Cardiac muscle cell (in vitro differentiated cells and primary cell): ENCODE results near the gene DDX5. TPM values are rescaled to one million over a fixed set of nuclear protein-coding genes. Genes with fewer than 3 reads are reported as not detected.
A peak's percentile ranks its signal among the peaks of the same experiment; 100 is the strongest.

ENCODE experiments used
- DNase-seq, 2 donors: peaks; one replicate each; pipeline versions ENCODE4 v3.0.0 to v3.0.0-alpha.2; 2010 to 2017; ENCODE audit warnings: low read depth in 1 of 2, low spot score in 1 of 2
- H3K27ac ChIP-seq: fragments of 200-600 bp; sonication (generic); 2 replicates; pipeline ENCODE4 v1.5.1; 2016
- H3K27me3 ChIP-seq: fragments of 200-600 bp; sonication (generic); 2 replicates; pipeline ENCODE4 v1.6.0; 2016; ENCODE audit warnings: control low read depth
- H3K36me3 ChIP-seq: fragments of 200-600 bp; sonication (generic); 2 replicates; pipeline ENCODE4 v1.5.1; 2016; ENCODE audit warnings: control low read depth
- H3K4me1 ChIP-seq: fragments of 200-600 bp; sonication (generic); 2 replicates; pipeline ENCODE4 v1.8.1; 2017; ENCODE audit warnings: low read depth, mild to moderate bottlenecking, mixed run types
- H3K4me3 ChIP-seq: fragments of 200-600 bp; sonication (generic); 2 replicates; pipeline ENCODE4 v1.5.1; 2016; ENCODE audit warnings: mild to moderate bottlenecking
- H3K9me3 ChIP-seq: fragments of 200-600 bp; sonication (generic); 2 replicates; pipeline ENCODE4 v1.5.1; 2017; ENCODE audit warnings: low read depth, mild to moderate bottlenecking, control low read depth
- CTCF ChIP-seq: IDR thresholded peaks from 2 replicates; pipeline ENCODE4 v1.5.1; 2012; ENCODE audit warnings: low read depth, mild to moderate bottlenecking, low read length
- polyA plus RNA-seq: library from polyadenylated mRNA; unstranded; fragments of >200 nt; fragmentation: Nextera tagmentation; extraction: Ambion mirVana; gene quantifications from 2 replicates; pipeline ENCODE4 v1.2.1, GENCODE V29; 2016
- total RNA-seq: library from RNA; depleted of rRNA; stranded (reverse); fragments of >200 nt; gene quantifications from 2 replicates; pipeline ENCODE4 v1.2.3, GENCODE V29; 2016

The DDX5 gene
- total and polyA plus RNA-seq, 2 experiments from 2014 or later, result 639 to 1,000 TPM

- Histone ChIP-seq H3K27me3 (no peaks in the 10 kb centered on the region), H3K4me3 (no peak overlapping the region), H3K9me3 (no peaks in the 10 kb centered on the region), H3K27ac (no peak overlapping the region), H3K36me3 (peaks cover 31% of the 10 kb centered on the region), H3K4me1 (peaks cover 11% of the 10 kb centered on the region)
- no peak for DNase-seq
- TF ChIP-seq CTCF, result no peak
Observed at GRCh38 chr17:64509179-64509578, 3.1 kb upstream of the DDX5 start.

- peak overlapping the region; percentile 96 for H3K4me3 ChIP-seq
Observed at GRCh38 chr17:64508683-64509082, 2.6 kb upstream of the DDX5 start.

GRCh38 chr17:64507413-64507782 is 1.3 kb upstream of the DDX5 start:
- Histone ChIP-seq H3K27ac (peak overlapping the region; percentile 99), H3K36me3 (peaks cover 41% of the 10 kb centered on the region), H3K27me3 (no peaks in the 10 kb centered on the region), H3K9me3 (no peaks in the 10 kb centered on the region), H3K4me1 (peaks cover 14% of the 10 kb centered on the region), H3K4me3 (peak overlapping the region; percentile 96)
- peak; percentile 72 to 79 for DNase-seq
- peak; percentile 60 for TF ChIP-seq CTCF

More at GRCh38 chr17:64508683-64509082, 2.6 kb upstream of the DDX5 start:
- no peaks in the 10 kb centered on the region for H3K9me3 ChIP-seq
- no peaks in the 10 kb centered on the region for H3K27me3 ChIP-seq
- H3K27ac ChIP-seq, result no peak overlapping the region
- DNase-seq, result no peak
- TF ChIP-seq CTCF, result no peak
- H3K4me1 ChIP-seq, result peaks cover 14% of the 10 kb centered on the region
- H3K36me3 ChIP-seq, result peaks cover 31% of the 10 kb centered on the region

DNA sequence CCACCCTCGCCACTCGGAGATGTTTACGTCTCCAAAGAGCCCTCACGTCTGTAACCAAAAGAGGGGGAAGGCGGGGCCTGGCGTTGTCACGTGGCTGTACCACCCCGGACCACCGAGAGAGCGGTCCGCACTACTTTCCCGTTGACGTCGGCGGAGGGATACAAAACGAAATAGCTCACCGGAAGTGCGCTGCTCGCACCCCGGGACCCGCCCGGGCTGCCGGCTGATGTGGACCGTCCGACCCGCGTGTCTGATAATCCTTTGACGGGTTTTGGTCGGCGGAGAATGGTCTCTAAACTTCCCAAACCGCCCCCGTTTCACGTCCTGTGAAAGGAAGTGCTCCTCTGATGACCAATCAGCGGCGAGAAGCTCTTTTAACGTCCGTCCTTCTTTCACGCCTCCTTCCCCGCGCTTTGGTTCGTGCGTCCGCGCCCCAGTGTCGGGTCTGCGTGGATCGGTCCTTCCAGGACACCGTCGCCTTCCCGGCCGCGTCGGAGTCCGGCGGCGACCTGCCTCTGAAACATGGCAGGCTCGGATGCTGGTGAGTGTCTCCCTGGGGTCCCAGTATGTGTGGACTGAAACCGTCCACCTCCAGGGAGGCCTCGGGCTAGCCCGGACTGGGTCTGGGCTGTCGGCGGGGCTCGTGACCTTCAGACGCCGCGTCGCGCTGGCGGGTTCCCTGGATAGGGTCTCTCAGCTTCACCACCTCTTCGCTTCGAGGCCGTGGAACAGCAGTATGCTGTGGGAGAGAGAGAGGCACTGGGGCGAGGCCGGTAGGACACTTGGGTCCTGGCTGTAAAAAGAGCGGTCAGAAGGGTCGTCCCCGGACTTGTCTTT is 705 bp upstream of the DDX5 start, which contains the start of gene CEP95:
TSS of gene CEP95 (plus strand) at position 402 of the 837 bp plus-strand sequence. CDS start at position 523, 121 bp downstream.
- Histone ChIP-seq H3K27ac (peak within 1 kb of the TSS; percentile 99), H3K4me1 (peaks cover 14% of the 10 kb centered on the region), H3K27me3 (no peaks in the 10 kb centered on the region), H3K36me3 (peaks cover 41% of the 10 kb centered on the region), H3K4me3 (peak within 1 kb of the TSS; percentile 96), H3K9me3 (no peaks in the 10 kb centered on the region)
- no peak for TF ChIP-seq CTCF
- DNase-seq, result peak; percentile 95 to 99

DNA sequence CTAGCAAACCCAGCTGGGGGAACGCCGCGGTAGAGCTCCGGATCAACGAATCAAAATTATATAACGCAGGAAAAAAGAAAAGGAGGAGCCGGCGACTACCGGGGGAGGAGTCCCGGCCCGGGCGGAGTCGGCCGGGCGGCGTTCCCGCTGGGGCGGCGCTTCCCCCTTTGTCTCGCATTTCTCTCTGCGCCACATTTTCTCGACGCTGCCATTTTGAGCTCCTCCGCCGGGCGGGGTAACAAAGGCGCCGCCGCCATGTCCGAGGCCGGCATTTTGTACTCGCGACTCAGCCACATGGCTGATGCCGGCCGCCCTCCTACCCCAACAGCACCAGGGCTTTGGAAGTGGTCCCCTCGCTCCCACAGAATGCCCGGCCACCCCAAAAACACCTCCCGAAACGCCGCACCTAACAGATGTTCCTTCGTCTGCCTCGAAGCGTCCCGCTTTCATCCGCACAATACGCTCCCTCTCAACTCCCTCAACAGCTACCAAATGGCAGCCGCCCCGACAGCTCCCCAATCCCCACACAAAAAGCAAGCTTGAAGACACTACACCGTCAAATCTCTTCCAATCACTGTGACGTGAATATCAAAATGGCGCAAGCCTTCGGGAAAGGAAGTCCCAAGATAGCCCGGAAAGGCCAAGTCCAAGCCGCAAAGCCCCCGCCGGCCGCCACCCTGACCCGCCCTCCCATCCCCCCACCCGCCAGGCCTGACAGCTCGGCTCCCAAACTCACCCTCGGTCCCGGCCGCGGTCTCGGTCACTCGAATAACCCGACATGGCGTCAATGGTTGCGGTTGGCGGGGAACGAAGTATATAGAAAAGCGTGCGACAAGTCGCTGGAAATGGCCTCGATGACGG is 519 bp downstream of the DDX5 start:
- TF ChIP-seq CTCF, result no peak
- Histone ChIP-seq H3K27me3 (no peaks in the 10 kb centered on the region), H3K4me1 (peaks cover 14% of the 10 kb centered on the region), H3K36me3 (peaks cover 43% of the 10 kb centered on the region), H3K9me3 (no peaks in the 10 kb centered on the region), H3K4me3 (peak overlapping the region; percentile 96), H3K27ac (peak overlapping the region; percentile 99)
- peak; percentile 89 to 92 for DNase-seq
